LNCaP clone FGC (cell line): ENCODE measurements around the gene ADAM10.

Source experiments
- DNase-seq: peaks from one replicate; pipeline ENCODE4 v3.0.0-alpha.2; 2011; ENCODE audit warnings: low read depth
- H3K4me3 ChIP-seq: 2 replicates; pipeline ENCODE4 v1.5.1; 2011; ENCODE audit warnings: mild to moderate bottlenecking, low read depth, low read length, control low read depth
- CTCF ChIP-seq: IDR thresholded peaks from 2 replicates; pipeline ENCODE4 v1.5.1; 2012; ENCODE audit warnings: mild to moderate bottlenecking; ENCODE audit not compliant: control insufficient read depth, insufficient read depth; ENCODE audit errors: extremely low read depth

ADAM10 gene

GRCh38 chr15:58598829-58599210 is 150.7 kb downstream of the ADAM10 start:
- no peak for DNase-seq
- TF ChIP-seq CTCF, result no peak
- no peak overlapping the region for H3K4me3 ChIP-seq

GRCh38 chr15:58597943-58598828 is 151.3 kb downstream of the ADAM10 start:
- TF ChIP-seq CTCF, result no peak
- no peak for DNase-seq
- H3K4me3 ChIP-seq, result no peak overlapping the region

- H3K4me3 ChIP-seq, result no peak overlapping the region
- DNase-seq, result no peak
- TF ChIP-seq CTCF, result no peak
Observed at GRCh38 chr15:58595516-58596263, 153.8 kb downstream of the ADAM10 start.

GRCh38 chr15:58594898-58595297 is 154.6 kb downstream of the ADAM10 start:
- no peak overlapping the region for H3K4me3 ChIP-seq
- no peak for TF ChIP-seq CTCF
- DNase-seq, result no peak

- no peak for TF ChIP-seq CTCF
- no peak overlapping the region for H3K4me3 ChIP-seq
- no peak for DNase-seq
Observed at GRCh38 chr15:58593870-58594269, 155.6 kb downstream of the ADAM10 start.

GRCh38 chr15:58590926-58591325 is 158.6 kb downstream of the ADAM10 start:
- no peak for TF ChIP-seq CTCF
- H3K4me3 ChIP-seq, result no peak overlapping the region
- DNase-seq, result no peak
